IMR-90 (cell line): ENCODE data around the gene TNFRSF1B. TPM values are rescaled to one million over a fixed set of nuclear protein-coding genes. Genes with fewer than 3 reads are reported as not detected.

ENCODE experiments used
- ATAC-seq: fragments of 200-7000 bp; cut with Tn5 transposase; 2 replicates; pipeline ENCODE4 v1.9.1; 2020; ENCODE audit warnings: low read depth, mild to moderate bottlenecking, moderate library complexity
- BruUV-seq: library from RNA; stranded (reverse); fragments of 400-500 nt; replicated peaks from 2 replicates; lab custom pipeline; 2021; lab: Mats Ljungman, UMichigan
- CTCF ChIA-PET: fragments of 300-600 bp; formaldehyde crosslinking; extraction: SDS; loops from one replicate; lab custom pipeline; 2021; ENCODE audit warnings: antibody characterized with exemption; lab: Yijun Ruan, JAX
- POLR2A ChIA-PET: fragments of 300-600 bp; sonication (Branson Sonifier 250); formaldehyde crosslinking; loops from one replicate; lab custom pipeline; 2022; ENCODE audit warnings: antibody characterized with exemption; ENCODE audit not compliant: unreplicated experiment; lab: Charles Lee
- DNase-seq: peaks from one replicate; pipeline ENCODE4 v3.0.0; 2013
- H2AFZ ChIP-seq: replicated peaks from 2 replicates; pipeline ENCODE3; 2013; ENCODE audit warnings: low read length, mild to moderate bottlenecking; ENCODE audit not compliant: poor library complexity
- H2AK5ac ChIP-seq: 2 replicates; pipeline ENCODE4 v1.6.1; 2013; ENCODE audit warnings: low read depth, low read length, inconsistent platforms
- H2AK9ac ChIP-seq: replicated peaks from 2 replicates; pipeline ENCODE3; 2013; ENCODE audit warnings: mild to moderate bottlenecking, low read depth, low read length, moderate library complexity; ENCODE audit not compliant: poor library complexity
- H2BK120ac ChIP-seq: 2 replicates; pipeline ENCODE4 v1.6.1; 2013; ENCODE audit warnings: low read depth, low read length, inconsistent platforms
- H2BK15ac ChIP-seq: 3 replicates; pipeline ENCODE4 v1.6.1; 2013; ENCODE audit warnings: low read depth, low read length, inconsistent platforms
- H2BK20ac ChIP-seq: 2 replicates; pipeline ENCODE4 v1.6.1; 2013; ENCODE audit warnings: low read depth, mild to moderate bottlenecking, inconsistent platforms, low read length, moderate library complexity
- H2BK5ac ChIP-seq: 2 replicates; pipeline ENCODE4 v1.6.1; 2013; ENCODE audit warnings: mild to moderate bottlenecking, low read depth, low read length, inconsistent platforms; ENCODE audit not compliant: poor library complexity, severe bottlenecking
- H3K14ac ChIP-seq: replicated peaks from 2 replicates; pipeline ENCODE4 v1.6.1; 2013; ENCODE audit warnings: low read depth, low read length, inconsistent platforms
- H3K18ac ChIP-seq: 2 replicates; pipeline ENCODE4 v1.6.1; 2013; ENCODE audit warnings: low read depth, low read length, control low read depth
- H3K23ac ChIP-seq: 2 replicates; pipeline ENCODE4 v1.6.1; 2013; ENCODE audit warnings: low read depth, low read length, inconsistent platforms
- H3K27ac ChIP-seq: 2 replicates; pipeline ENCODE4 v1.5.1; 2013; ENCODE audit warnings: mild to moderate bottlenecking, control low read depth, low read length; ENCODE audit not compliant: insufficient read depth
- H3K27me3 ChIP-seq: 2 replicates; pipeline ENCODE4 v1.6.1; 2013; ENCODE audit warnings: low read length; ENCODE audit not compliant: control insufficient read depth, insufficient read depth
- H3K36me3 ChIP-seq: 2 replicates; pipeline ENCODE4 v1.6.1; 2013; ENCODE audit warnings: low read length, mixed read lengths; ENCODE audit not compliant: control insufficient read depth, insufficient read depth
- H3K4ac ChIP-seq: 2 replicates; pipeline ENCODE4 v1.6.1; 2013; ENCODE audit warnings: low read depth, low read length, inconsistent platforms
- H3K4me1 ChIP-seq: 2 replicates; pipeline ENCODE4 v1.6.1; 2013; ENCODE audit warnings: low read length, mixed read lengths; ENCODE audit not compliant: control insufficient read depth, insufficient read depth
- H3K4me2 ChIP-seq: 2 replicates; pipeline ENCODE4 v1.6.1; 2013; ENCODE audit warnings: low read depth, mild to moderate bottlenecking, control low read depth, low read length, moderate library complexity
- H3K4me3 ChIP-seq: 2 replicates; pipeline ENCODE4 v1.5.1; 2013; ENCODE audit warnings: low read depth, mild to moderate bottlenecking, control low read depth, low read length, moderate library complexity; ENCODE audit not compliant: insufficient read depth
- H3K56ac ChIP-seq: 2 replicates; pipeline ENCODE4 v1.6.1; 2013; ENCODE audit warnings: low read length, inconsistent platforms; ENCODE audit not compliant: insufficient read depth; ENCODE audit errors: extremely low read depth
- H3K79me1 ChIP-seq, 2 experiments: 2 replicates each; pipeline ENCODE4 v1.6.1; 2013; ENCODE audit warnings: low read length in 2 of 2, inconsistent platforms in 1 of 2, low read depth in 1 of 2
- H3K9ac ChIP-seq: 2 replicates; pipeline ENCODE4 v1.6.1; 2013; ENCODE audit warnings: low read depth, low read length, control low read depth
- H3K9me1 ChIP-seq: 2 replicates; pipeline ENCODE4 v1.6.1; 2013; ENCODE audit warnings: low read length, inconsistent platforms; ENCODE audit not compliant: insufficient read depth
- H3K9me3 ChIP-seq: 2 replicates; pipeline ENCODE4 v1.6.1; 2013; ENCODE audit warnings: low read length; ENCODE audit not compliant: control insufficient read depth, insufficient read depth
- H4K20me1 ChIP-seq: 2 replicates; pipeline ENCODE4 v1.6.1; 2013; ENCODE audit warnings: low read length, inconsistent platforms; ENCODE audit not compliant: insufficient read depth
- H4K5ac ChIP-seq: 2 replicates; pipeline ENCODE4 v1.6.1; 2013; ENCODE audit warnings: mild to moderate bottlenecking, low read depth, low read length, control low read depth
- H4K8ac ChIP-seq, 2 experiments: 2 replicates each; pipeline ENCODE4 v1.6.1; 2013; ENCODE audit warnings: low read depth in 2 of 2, low read length in 2 of 2, control low read depth in 1 of 2, inconsistent platforms in 1 of 2
- H4K91ac ChIP-seq: 2 replicates; pipeline ENCODE4 v1.6.1; 2013; ENCODE audit warnings: low read depth, low read length, inconsistent platforms; ENCODE audit not compliant: insufficient read depth
- BHLHE40 ChIP-seq: fragments of 150-350 bp; IDR thresholded peaks from 2 replicates; pipeline ENCODE4 v1.6.1; 2016; ENCODE audit warnings: mild to moderate bottlenecking, low read depth, low read length
- CEBPB ChIP-seq: IDR thresholded peaks from 2 replicates; pipeline ENCODE4 v1.6.1; 2012; ENCODE audit warnings: low read depth, low read length, improper control_type of control experiment
- CHD1 ChIP-seq: IDR thresholded peaks from 2 replicates; pipeline ENCODE4 v1.6.1; 2012; ENCODE audit warnings: low read depth, low read length, improper control_type of control experiment
- CTCF ChIP-seq: conservative IDR thresholded peaks from 2 replicates; pipeline ENCODE4 v1.5.1; 2012; ENCODE audit warnings: mild to moderate bottlenecking, low read depth, low read length, improper control_type of control experiment
- ELK1 ChIP-seq: fragments of 150-350 bp; IDR thresholded peaks from 2 replicates; pipeline ENCODE4 v1.6.1; 2016; ENCODE audit warnings: low read depth, mild to moderate bottlenecking, low read length, moderate library complexity, borderline replicate concordance
- FOS ChIP-seq: fragments of 150-350 bp; IDR thresholded peaks from 2 replicates; pipeline ENCODE4 v1.6.1; 2016; ENCODE audit warnings: low read depth, low read length
- MAFK ChIP-seq: IDR thresholded peaks from 2 replicates; pipeline ENCODE4 v1.6.1; 2012; ENCODE audit warnings: low read depth, low read length, improper control_type of control experiment
- MAZ ChIP-seq: IDR thresholded peaks from 2 replicates; pipeline ENCODE4 v1.6.1; 2012; ENCODE audit warnings: low read depth, mild to moderate bottlenecking, low read length, improper control_type of control experiment, moderate library complexity, borderline replicate concordance
- MXI1 ChIP-seq: IDR thresholded peaks from 2 replicates; pipeline ENCODE4 v1.6.1; 2012; ENCODE audit warnings: low read depth, mild to moderate bottlenecking, low read length, moderate library complexity, borderline replicate concordance
- NFE2L2 ChIP-seq: fragments of 150-350 bp; IDR thresholded peaks from 2 replicates; pipeline ENCODE4 v1.6.1; 2016; ENCODE audit warnings: low read depth, mild to moderate bottlenecking, low read length
- POLR2A ChIP-seq: IDR thresholded peaks from 2 replicates; pipeline ENCODE4 v1.6.1; 2012; ENCODE audit warnings: mild to moderate bottlenecking, low read depth, low read length
- RAD21 ChIP-seq: IDR thresholded peaks from 2 replicates; pipeline ENCODE4 v1.6.1; 2012; ENCODE audit warnings: low read length, improper control_type of control experiment
- RCOR1 ChIP-seq: IDR thresholded peaks from 2 replicates; pipeline ENCODE4 v1.6.1; 2012; ENCODE audit warnings: mild to moderate bottlenecking, low read length, improper control_type of control experiment; ENCODE audit not compliant: insufficient replicate concordance
- RFX5 ChIP-seq: IDR thresholded peaks from 2 replicates; pipeline ENCODE4 v1.8.0; 2012; ENCODE audit warnings: low read depth, mild to moderate bottlenecking, low read length, moderate library complexity
- SMC3 ChIP-seq: fragments of 150-350 bp; IDR thresholded peaks from 2 replicates; pipeline ENCODE4 v1.6.1; 2016; ENCODE audit warnings: low read depth, mild to moderate bottlenecking, antibody characterized with exemption, low read length, moderate library complexity
- USF2 ChIP-seq: fragments of 150-350 bp; IDR thresholded peaks from 2 replicates; pipeline ENCODE4 v1.6.1; 2017; ENCODE audit warnings: mild to moderate bottlenecking, antibody characterized with exemption, low read length, low read depth
- WGBS, 2 experiments: methylation state at CpG; one replicate each; pipeline versions ENCODE4 v1.1.5 to v1.1.7; 2013; ENCODE audit warnings: missing lambda C conversion rate in 2 of 2; ENCODE audit not compliant: insufficient read length in 1 of 2; ENCODE audit errors: extremely low coverage in 2 of 2; 5-methylcytosine and 5-hydroxymethylcytosine counted together
- dilution Hi-C: fragments of 300-500 bp; cut with HindIII; formaldehyde crosslinking; loops from one replicate; pipeline ENCODE4 v1.14.3; 2018; ENCODE audit warnings: low sequenced_read_pairs; ENCODE audit not compliant: unreplicated experiment
- in situ Hi-C: fragments of 300-500 bp; cut with MboI; formaldehyde crosslinking; loops from 3 replicates; pipeline ENCODE4 v1.14.3; 2019; ENCODE audit warnings: low sequenced_read_pairs, inconsistent platforms, mixed read lengths
- intact Hi-C: fragments of 100-400 bp; cut with micrococcal nuclease; formaldehyde crosslinking; loops from 2 replicates; pipeline ENCODE4 v1.10.0; 2022
- polyA plus RNA-seq, 3 experiments: library from polyadenylated mRNA; depleted of rRNA; stranded (reverse); fragments of >200 nt; gene quantifications; 2 replicates each; pipeline ENCODE4 v1.2.3, GENCODE V29; 2012; ENCODE audit warnings: low replicate concordance in 1 of 3
- total RNA-seq: library from RNA; depleted of rRNA; stranded (reverse); fragments of >200 nt; gene quantifications from 2 replicates; pipeline ENCODE4 v1.2.3, GENCODE V29; 2012

The TNFRSF1B gene
- total and polyA plus RNA-seq, 2 of the 4 experiments (the other 2 are of a cell fraction): 4.3 to 8.9 TPM

- no peak overlapping the region for H3K4me3 ChIP-seq
- H2AK5ac ChIP-seq: peak overlapping the region; percentile 96
- H3K4me1 ChIP-seq: peaks cover 36% of the 10 kb centered on the region
- peak overlapping the region; percentile 34; the same call in 1 of the 2 replicates for H3K27ac ChIP-seq
- H2BK15ac ChIP-seq: peak overlapping the region; percentile 83; the same call in 2 of the 3 replicates
- H4K5ac ChIP-seq: peak overlapping the region; percentile 44
- peak overlapping the region; percentile 85; the same call in 1 of the 2 replicates for H2BK20ac ChIP-seq
- peak overlapping the region; percentile 52; the same call in 1 of the 2 replicates for H3K18ac ChIP-seq
- H3K9ac ChIP-seq: no peak overlapping the region
- no peaks in the 10 kb centered on the region for H3K36me3 ChIP-seq
- intact Hi-C loops: no loop called here
- H2AFZ ChIP-seq: peak overlapping the region; percentile 85
- CTCF ChIA-PET: interaction anchor here (1.1 kb wide), 1 partner anchor 55 kb away, joined by 3 read pairs; no protein-coding TSS in a partner anchor
- POLR2A ChIA-PET: no interaction called here
- dilution Hi-C loops: no loop called here
- peaks cover 11% of the 10 kb centered on the region for H3K9me1 ChIP-seq
- TF ChIP-seq ELK1: no peak
- no peak for TF ChIP-seq RFX5
- TF ChIP-seq MXI1: no peak
- TF ChIP-seq USF2: no peak
- TF ChIP-seq POLR2A: no peak
- TF ChIP-seq CHD1: no peak
- peak; percentile 70 for TF ChIP-seq BHLHE40
- peak; percentile 60 for TF ChIP-seq CEBPB
- no peak for TF ChIP-seq NFE2L2
- TF ChIP-seq RAD21: no peak
- no peak for TF ChIP-seq RCOR1
- peak; percentile 74 for TF ChIP-seq MAZ
- no peak for TF ChIP-seq SMC3
- TF ChIP-seq CTCF: no peak
- TF ChIP-seq MAFK: no peak
- TF ChIP-seq FOS: peak; percentile 67
- H3K27me3 ChIP-seq: no peaks in the 10 kb centered on the region
- peak overlapping the region; percentile 83 for H2AK9ac ChIP-seq
- H3K23ac ChIP-seq: no peak overlapping the region
- peak; percentile 48 for ATAC-seq
- peak overlapping the region; percentile 80; the same call in 1 of the 2 replicates for H4K91ac ChIP-seq
- no TSS peak for BruUV-seq
- H4K8ac ChIP-seq: peak overlapping the region; percentile 68 to 85
- H2BK120ac ChIP-seq: peak overlapping the region; percentile 69
- H4K20me1 ChIP-seq: no peaks in the 10 kb centered on the region
- H3K56ac ChIP-seq: no peak overlapping the region
- peak overlapping the region; percentile 51; the same call in 1 of the 2 replicates for H3K14ac ChIP-seq
- H3K4ac ChIP-seq: peak overlapping the region; percentile 93
- H3K79me1 ChIP-seq: peaks cover 0 to 13% of the 10 kb centered on the region in 2 experiments; a peak in 1 of 4 replicates
- in situ Hi-C loops: no loop called here
- 29% methylated on average over 7 of the region's 17 CpGs; no CpG with 5 or more reads in 1 of the 2 experiments for WGBS, 2 experiments
- no peaks in the 10 kb centered on the region for H3K9me3 ChIP-seq
- DNase-seq: peak; percentile 88
- no peak overlapping the region for H3K4me2 ChIP-seq
- H2BK5ac ChIP-seq: peak overlapping the region; percentile 64
These were observed 12.3 kb downstream of the TNFRSF1B start for GRCh38 chr1:12179111-12179519.
